SK-N-SH (cell line): ENCODE measurements around the gene NUP107. TPM values are rescaled to one million over a fixed set of nuclear protein-coding genes. Genes with fewer than 3 reads are reported as not detected.

Experiments
- CTCF ChIA-PET: fragments of 300-600, 350-600 bp; formaldehyde crosslinking; extraction: SDS; loops from one replicate; lab custom pipeline; 2021; lab: Yijun Ruan, JAX
- POLR2A ChIA-PET: fragments of 350-600 bp; sonication (Branson Sonifier 250); formaldehyde crosslinking; extraction: SDS; loops from one replicate; lab custom pipeline; 2020; ENCODE audit warnings: antibody characterized with exemption, inconsistent platforms; lab: Yijun Ruan, JAX
- DNase-seq: peaks from one replicate; pipeline ENCODE4 v3.0.0; 2012
- H2AFZ ChIP-seq: fragments of 200-600 bp; sonication (generic); 2 replicates; pipeline ENCODE4 v1.8.1; 2016; ENCODE audit warnings: antibody characterized with exemption, mild to moderate bottlenecking, low read depth
- H3F3A ChIP-seq: fragments of 200-600 bp; sonication (generic); replicated peaks from 2 replicates; pipeline ENCODE3; 2016; ENCODE audit warnings: antibody characterized with exemption, mild to moderate bottlenecking; ENCODE audit not compliant: insufficient read depth
- H3K27ac ChIP-seq, 2 experiments: fragments of 200-500 bp in 1 of 2; fragments of 200-600 bp in 1 of 2; sonication (Bioruptor generic) in 1 of 2; sonication (generic), shearing (Covaris generic) in 1 of 2; 2 replicates each; pipeline versions ENCODE4 v1.5.1 to v1.6.1; 2014 to 2016; ENCODE audit warnings: low read depth in 2 of 2, inconsistent platforms in 1 of 2, low read length in 1 of 2, mild to moderate bottlenecking in 1 of 2, mixed read lengths in 1 of 2
- H3K27me3 ChIP-seq: fragments of 200-600 bp; sonication (generic), shearing (Covaris generic); 2 replicates; pipeline ENCODE4 v1.6.1; 2016; ENCODE audit warnings: mixed run types; ENCODE audit not compliant: insufficient read depth
- H3K36me3 ChIP-seq, 2 experiments: fragments of 200-500 bp in 1 of 2; fragments of 200-600 bp in 1 of 2; sonication (Bioruptor generic) in 1 of 2; sonication (generic) in 1 of 2; replicated peaks in 1 of 2; 2 replicates each; pipeline versions ENCODE3 to v1.5.1; 2014 to 2016; ENCODE audit warnings: low read length in 1 of 2, mild to moderate bottlenecking in 1 of 2; ENCODE audit not compliant: insufficient read depth in 2 of 2, control insufficient read depth in 1 of 2
- H3K4me1 ChIP-seq, 2 experiments: fragments of 200-500 bp in 1 of 2; fragments of 200-600 bp in 1 of 2; sonication (Bioruptor generic) in 1 of 2; sonication (generic), shearing (Covaris generic) in 1 of 2; 2 replicates each; pipeline versions ENCODE4 v1.5.1 to v1.6.1; 2014 to 2016; ENCODE audit warnings: low read depth in 1 of 2, low read length in 1 of 2, mixed run types in 1 of 2; ENCODE audit not compliant: insufficient read depth in 2 of 2, control insufficient read depth in 1 of 2
- H3K4me2 ChIP-seq: fragments of 200-600 bp; sonication (generic), shearing (Covaris generic); 2 replicates; pipeline ENCODE4 v1.6.1; 2017; ENCODE audit warnings: mixed run types
- H3K4me3 ChIP-seq, 2 experiments: fragments of 200-500 bp in 1 of 2; fragments of 200-600 bp in 1 of 2; sonication (Bioruptor generic) in 1 of 2; sonication (generic), shearing (Covaris generic) in 1 of 2; 2 replicates each; pipeline versions ENCODE4 v1.5.1 to v1.8.1; 2014 to 2016; ENCODE audit warnings: low read depth in 2 of 2, inconsistent platforms in 1 of 2, low read length in 1 of 2, mild to moderate bottlenecking in 1 of 2, mixed read lengths in 1 of 2, moderate library complexity in 1 of 2
- H3K79me2 ChIP-seq: fragments of 200-600 bp; sonication (generic); 2 replicates; pipeline ENCODE4 v1.8.1; 2017; ENCODE audit warnings: mild to moderate bottlenecking; ENCODE audit not compliant: insufficient read depth
- H3K9ac ChIP-seq: fragments of 200-600 bp; sonication (generic); 2 replicates; pipeline ENCODE4 v1.6.1; 2017; ENCODE audit warnings: mixed run types
- H3K9me2 ChIP-seq: fragments of 200-600 bp; sonication (generic); 2 replicates; pipeline ENCODE4 v1.6.1; 2017; ENCODE audit warnings: mixed run types
- H3K9me3 ChIP-seq: fragments of 200-600 bp; sonication (generic); 2 replicates; pipeline ENCODE4 v1.6.1; 2017; ENCODE audit warnings: mixed run types, mild to moderate bottlenecking, moderate library complexity
- H4K20me1 ChIP-seq: fragments of 200-600 bp; sonication (generic); 2 replicates; pipeline ENCODE4 v1.6.1; 2017; ENCODE audit warnings: mild to moderate bottlenecking, mixed run types; ENCODE audit not compliant: insufficient read depth
- CHD2 ChIP-seq: fragments of 150-350 bp; IDR thresholded peaks from 2 replicates; pipeline ENCODE4 v1.6.1; 2018; ENCODE audit warnings: low read length; ENCODE audit not compliant: partially characterized antibody
- EP300 ChIP-seq, 2 experiments: IDR thresholded peaks; 2 replicates each; pipeline versions ENCODE4 v1.4.0 to v1.6.1; 2012; ENCODE audit warnings: borderline replicate concordance in 1 of 2, low read depth in 1 of 2, low read length in 1 of 2
- EZH2phosphoT487 ChIP-seq: fragments of 200-600 bp; sonication (generic); IDR thresholded peaks from 2 replicates; pipeline ENCODE4 v1.6.1; 2017; ENCODE audit warnings: low read depth, mixed run types, mild to moderate bottlenecking, antibody characterized with exemption, moderate library complexity, borderline replicate concordance
- FOXJ3 ChIP-seq: sonication (generic); formaldehyde crosslinking; IDR thresholded peaks from 2 replicates; pipeline ENCODE4 v1.5.1; 2020; ENCODE audit warnings: mild to moderate bottlenecking, missing genetic modification reagents
- FOXM1 ChIP-seq: IDR thresholded peaks from 2 replicates; pipeline ENCODE4 v1.4.0; 2012; ENCODE audit warnings: low read depth, mild to moderate bottlenecking
- GABPA ChIP-seq: IDR thresholded peaks from 2 replicates; pipeline ENCODE4 v1.4.0; 2012; ENCODE audit warnings: low read depth, mild to moderate bottlenecking
- GATA2 ChIP-seq: sonication (generic); formaldehyde crosslinking; IDR thresholded peaks from 2 replicates; pipeline ENCODE4 v1.5.0; 2020; ENCODE audit warnings: mild to moderate bottlenecking, missing genetic modification reagents
- JUND ChIP-seq: IDR thresholded peaks from 2 replicates; pipeline ENCODE4 v1.4.0; 2012
- MAX ChIP-seq: IDR thresholded peaks from 2 replicates; pipeline ENCODE4 v1.4.0; 2012; ENCODE audit warnings: low read depth
- MEF2A ChIP-seq: IDR thresholded peaks from 2 replicates; pipeline ENCODE4 v1.4.0; 2012; ENCODE audit warnings: low read depth, borderline replicate concordance
- NRF1 ChIP-seq: IDR thresholded peaks from 2 replicates; pipeline ENCODE4 v1.6.1; 2012; ENCODE audit warnings: low read depth, mild to moderate bottlenecking, low read length
- POLR2AphosphoS5 ChIP-seq: IDR thresholded peaks from 2 replicates; pipeline ENCODE4 v1.6.1; 2012; ENCODE audit warnings: low read depth, low read length
- REST ChIP-seq: IDR thresholded peaks from 2 replicates; pipeline ENCODE4 v1.6.1; 2012; ENCODE audit warnings: mild to moderate bottlenecking, low read depth, low read length, moderate library complexity
- RFX5 ChIP-seq: IDR thresholded peaks from 2 replicates; pipeline ENCODE4 v1.6.1; 2012; ENCODE audit warnings: mild to moderate bottlenecking, improper control_type of control experiment, low read length
- RXRA ChIP-seq: IDR thresholded peaks from 2 replicates; pipeline ENCODE4 v1.4.0; 2012; ENCODE audit warnings: low read depth, mild to moderate bottlenecking, borderline replicate concordance
- SIN3A ChIP-seq: IDR thresholded peaks from 2 replicates; pipeline ENCODE4 v1.6.1; 2012; ENCODE audit warnings: low read depth, mild to moderate bottlenecking, low read length, moderate library complexity, borderline replicate concordance
- SMC3 ChIP-seq: IDR thresholded peaks from 2 replicates; pipeline ENCODE4 v1.6.1; 2012; ENCODE audit warnings: low read depth, low read length, improper control_type of control experiment
- TCF12 ChIP-seq: IDR thresholded peaks from 2 replicates; pipeline ENCODE4 v1.4.0; 2012
- YY1 ChIP-seq: IDR thresholded peaks from 2 replicates; pipeline ENCODE4 v1.4.0; 2012; ENCODE audit warnings: low read depth, mild to moderate bottlenecking
- WGBS: methylation state at CpG from one replicate; pipeline ENCODE4 v1.1.6; 2017; ENCODE audit warnings: low lambda C conversion rate; 5-methylcytosine and 5-hydroxymethylcytosine counted together
- polyA plus RNA-seq, 3 experiments: library from polyadenylated mRNA; depleted of rRNA; stranded (reverse); fragments of >200 nt; gene quantifications; 2 replicates each; pipeline ENCODE4 v1.2.3, GENCODE V29; 2012
- TF ChIP-seq, protein P1 (sequence below): fragments of 150-350 bp; IDR thresholded peaks from 2 replicates; pipeline ENCODE4 v1.6.1; 2017; ENCODE audit warnings: antibody characterized with exemption, low read length, low read depth, borderline replicate concordance
- TF ChIP-seq, protein P2 (sequence below): fragments of 200-600 bp; sonication (generic); IDR thresholded peaks from 2 replicates; pipeline ENCODE4 v1.6.1; 2017; ENCODE audit warnings: antibody characterized with exemption, mild to moderate bottlenecking, moderate library complexity
- TF ChIP-seq, protein P3 (sequence below): fragments of 150-350 bp; IDR thresholded peaks from 2 replicates; pipeline ENCODE4 v1.6.1; 2016; ENCODE audit warnings: mild to moderate bottlenecking, low read depth, low read length
- TF ChIP-seq, protein P4 (sequence below): IDR thresholded peaks from 2 replicates; pipeline ENCODE4 v1.4.0; 2012; ENCODE audit warnings: low read depth, borderline replicate concordance

Gene NUP107
- polyA plus RNA-seq, 1 of the 3 experiments (the other 2 are of a cell fraction) = 30.9 TPM

DNA sequence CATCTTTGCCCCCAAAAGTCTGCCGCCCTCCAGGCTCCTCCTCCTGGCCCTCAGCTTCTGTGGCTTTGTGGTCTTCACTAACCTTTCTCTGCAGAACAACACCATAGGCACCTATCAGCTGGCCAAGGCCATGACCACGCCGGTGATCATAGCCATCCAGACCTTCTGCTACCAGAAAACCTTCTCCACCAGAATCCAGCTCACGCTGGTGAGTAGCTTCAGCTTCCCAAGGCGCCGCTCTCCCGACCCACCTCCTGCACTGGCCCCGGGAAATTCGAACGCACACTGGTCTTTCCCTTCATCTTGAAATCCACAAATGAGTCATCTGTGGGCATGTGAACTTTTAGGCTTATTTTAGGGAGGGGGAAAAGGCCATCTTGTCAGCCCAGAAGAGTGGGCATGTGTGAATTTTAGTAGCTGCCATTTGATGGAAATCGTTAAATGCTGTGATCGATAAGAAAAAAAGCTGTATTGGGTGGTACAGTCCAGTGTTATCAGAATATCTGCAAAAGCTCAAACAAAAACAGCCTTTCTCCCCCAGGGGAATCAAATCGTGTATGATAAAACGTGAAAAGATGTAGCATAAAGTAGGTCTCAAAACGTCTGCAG is 59.9 kb downstream of the NUP107 start (continued):
- TF ChIP-seq, protein P1, sequence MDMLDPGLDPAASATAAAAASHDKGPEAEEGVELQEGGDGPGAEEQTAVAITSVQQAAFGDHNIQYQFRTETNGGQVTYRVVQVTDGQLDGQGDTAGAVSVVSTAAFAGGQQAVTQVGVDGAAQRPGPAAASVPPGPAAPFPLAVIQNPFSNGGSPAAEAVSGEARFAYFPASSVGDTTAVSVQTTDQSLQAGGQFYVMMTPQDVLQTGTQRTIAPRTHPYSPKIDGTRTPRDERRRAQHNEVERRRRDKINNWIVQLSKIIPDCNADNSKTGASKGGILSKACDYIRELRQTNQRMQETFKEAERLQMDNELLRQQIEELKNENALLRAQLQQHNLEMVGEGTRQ = no peak
- no peak for TF ChIP-seq TCF12
- TF ChIP-seq FOXJ3 (CRISPR knock-in tag) = no peak
- TF ChIP-seq, protein P2, sequence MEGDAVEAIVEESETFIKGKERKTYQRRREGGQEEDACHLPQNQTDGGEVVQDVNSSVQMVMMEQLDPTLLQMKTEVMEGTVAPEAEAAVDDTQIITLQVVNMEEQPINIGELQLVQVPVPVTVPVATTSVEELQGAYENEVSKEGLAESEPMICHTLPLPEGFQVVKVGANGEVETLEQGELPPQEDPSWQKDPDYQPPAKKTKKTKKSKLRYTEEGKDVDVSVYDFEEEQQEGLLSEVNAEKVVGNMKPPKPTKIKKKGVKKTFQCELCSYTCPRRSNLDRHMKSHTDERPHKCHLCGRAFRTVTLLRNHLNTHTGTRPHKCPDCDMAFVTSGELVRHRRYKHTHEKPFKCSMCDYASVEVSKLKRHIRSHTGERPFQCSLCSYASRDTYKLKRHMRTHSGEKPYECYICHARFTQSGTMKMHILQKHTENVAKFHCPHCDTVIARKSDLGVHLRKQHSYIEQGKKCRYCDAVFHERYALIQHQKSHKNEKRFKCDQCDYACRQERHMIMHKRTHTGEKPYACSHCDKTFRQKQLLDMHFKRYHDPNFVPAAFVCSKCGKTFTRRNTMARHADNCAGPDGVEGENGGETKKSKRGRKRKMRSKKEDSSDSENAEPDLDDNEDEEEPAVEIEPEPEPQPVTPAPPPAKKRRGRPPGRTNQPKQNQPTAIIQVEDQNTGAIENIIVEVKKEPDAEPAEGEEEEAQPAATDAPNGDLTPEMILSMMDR = no peak
- 0 out of 2 replicates have a peak, but pooled peaks have one; percentile 28 for TF ChIP-seq GATA2 (CRISPR knock-in tag)
- TF ChIP-seq RXRA = no peak
- no peak for TF ChIP-seq SMC3
- TF ChIP-seq EZH2phosphoT487 = no peak

DNA sequence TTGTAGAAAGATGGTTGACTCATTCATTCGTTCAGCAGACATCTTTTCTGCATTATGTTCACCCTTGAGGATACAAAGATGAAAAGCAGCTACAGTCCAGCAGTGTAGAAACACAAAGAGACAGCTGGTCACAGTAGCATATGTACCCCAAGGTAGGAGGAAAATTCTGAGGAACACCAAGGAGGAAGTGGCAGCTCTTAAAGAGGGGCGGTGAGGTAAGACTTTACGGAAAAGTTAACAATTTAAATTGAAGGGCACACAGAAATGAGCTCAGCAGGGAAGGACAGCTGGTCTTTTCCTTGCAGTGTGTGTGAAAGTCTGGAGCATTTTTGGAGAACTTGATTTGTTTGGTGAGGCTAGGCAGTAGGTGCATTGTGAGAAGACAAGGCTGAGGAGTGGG is 62.7 kb downstream of the NUP107 start:
- no peaks in the 10 kb centered on the region for H4K20me1 ChIP-seq
- H3K9me3 ChIP-seq = no peaks in the 10 kb centered on the region
- H3K4me2 ChIP-seq = no peak overlapping the region
- CTCF ChIA-PET = no interaction called here
- H3K9ac ChIP-seq = no peak overlapping the region
- H3K27me3 ChIP-seq = no peaks in the 10 kb centered on the region
- no peak overlapping the region for H3K4me3 ChIP-seq
- WGBS = 91% methylated on average over 3 of the region's 3 CpGs
- no peaks in the 10 kb centered on the region for H3K9me2 ChIP-seq
- peaks cover 10 to 16% of the 10 kb centered on the region in 2 experiments for H3K36me3 ChIP-seq
- POLR2A ChIA-PET = no interaction called here
- no peak overlapping the region for H2AFZ ChIP-seq
- H3K79me2 ChIP-seq = peaks cover 25% of the 10 kb centered on the region
- H3K27ac ChIP-seq = no peak overlapping the region
- peaks cover 8% of the 10 kb centered on the region for H3F3A ChIP-seq
- DNase-seq = no peak
- peaks cover 4 to 7% of the 10 kb centered on the region in 2 experiments; a peak in 3 of 4 replicates for H3K4me1 ChIP-seq
- TF ChIP-seq YY1 (no peak), GABPA (no peak), CHD2 (no peak), REST (no peak), MAX (no peak), RXRA (no peak), FOXM1 (no peak), NRF1 (no peak), POLR2AphosphoS5 (no peak), JUND (no peak), RFX5 (no peak), EP300 (IDR thresholded peaks at IDR 0.05; ENCODE audit: borderline replicate concordance in 1 of 2, low read depth in 1 of 2, low read length in 1 of 2) (no peak), MEF2A (no peak), SIN3A (no peak)
- TF ChIP-seq, protein P3, sequence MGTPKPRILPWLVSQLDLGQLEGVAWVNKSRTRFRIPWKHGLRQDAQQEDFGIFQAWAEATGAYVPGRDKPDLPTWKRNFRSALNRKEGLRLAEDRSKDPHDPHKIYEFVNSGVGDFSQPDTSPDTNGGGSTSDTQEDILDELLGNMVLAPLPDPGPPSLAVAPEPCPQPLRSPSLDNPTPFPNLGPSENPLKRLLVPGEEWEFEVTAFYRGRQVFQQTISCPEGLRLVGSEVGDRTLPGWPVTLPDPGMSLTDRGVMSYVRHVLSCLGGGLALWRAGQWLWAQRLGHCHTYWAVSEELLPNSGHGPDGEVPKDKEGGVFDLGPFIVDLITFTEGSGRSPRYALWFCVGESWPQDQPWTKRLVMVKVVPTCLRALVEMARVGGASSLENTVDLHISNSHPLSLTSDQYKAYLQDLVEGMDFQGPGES = no peak
- TF ChIP-seq, protein P4, sequence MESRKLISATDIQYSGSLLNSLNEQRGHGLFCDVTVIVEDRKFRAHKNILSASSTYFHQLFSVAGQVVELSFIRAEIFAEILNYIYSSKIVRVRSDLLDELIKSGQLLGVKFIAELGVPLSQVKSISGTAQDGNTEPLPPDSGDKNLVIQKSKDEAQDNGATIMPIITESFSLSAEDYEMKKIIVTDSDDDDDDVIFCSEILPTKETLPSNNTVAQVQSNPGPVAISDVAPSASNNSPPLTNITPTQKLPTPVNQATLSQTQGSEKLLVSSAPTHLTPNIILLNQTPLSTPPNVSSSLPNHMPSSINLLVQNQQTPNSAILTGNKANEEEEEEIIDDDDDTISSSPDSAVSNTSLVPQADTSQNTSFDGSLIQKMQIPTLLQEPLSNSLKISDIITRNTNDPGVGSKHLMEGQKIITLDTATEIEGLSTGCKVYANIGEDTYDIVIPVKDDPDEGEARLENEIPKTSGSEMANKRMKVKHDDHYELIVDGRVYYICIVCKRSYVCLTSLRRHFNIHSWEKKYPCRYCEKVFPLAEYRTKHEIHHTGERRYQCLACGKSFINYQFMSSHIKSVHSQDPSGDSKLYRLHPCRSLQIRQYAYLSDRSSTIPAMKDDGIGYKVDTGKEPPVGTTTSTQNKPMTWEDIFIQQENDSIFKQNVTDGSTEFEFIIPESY = no peak
